BE2C (cell line): ENCODE results near the gene NXN.
"Not testable (repeated sequence)": the region's sequence is repeated elsewhere in the genome, so short reads cannot be mapped to it uniquely, and the experiment has no call there.

ENCODE experiments used
- DNase-seq: peaks from one replicate; pipeline ENCODE4 v3.0.0-alpha.2; 2020
- H3K27me3 ChIP-seq: fragments of 250-450 bp; sonication (Bioruptor Pico); 2 replicates; pipeline ENCODE4 v1.5.1; 2020; ENCODE audit warnings: mild to moderate bottlenecking
- H3K36me3 ChIP-seq: fragments of 250-450 bp; sonication (Bioruptor Pico); 2 replicates; pipeline ENCODE4 v1.5.1; 2020; ENCODE audit warnings: mild to moderate bottlenecking
- H3K4me1 ChIP-seq: fragments of 250-450 bp; sonication (Bioruptor Pico); 2 replicates; pipeline ENCODE4 v1.5.1; 2020
- H3K4me3 ChIP-seq: 2 replicates; pipeline ENCODE4 v1.5.1; 2011; ENCODE audit warnings: low read depth, low read length
- H3K9me3 ChIP-seq: fragments of 250-450 bp; sonication (Bioruptor Pico); 2 replicates; pipeline ENCODE4 v1.5.1; 2020
- TF ChIP-seq, protein P1 (sequence below): IDR thresholded peaks from 2 replicates; pipeline ENCODE4 v1.5.1; 2012; ENCODE audit warnings: mild to moderate bottlenecking, low read depth, low read length

Gene NXN

DNA sequence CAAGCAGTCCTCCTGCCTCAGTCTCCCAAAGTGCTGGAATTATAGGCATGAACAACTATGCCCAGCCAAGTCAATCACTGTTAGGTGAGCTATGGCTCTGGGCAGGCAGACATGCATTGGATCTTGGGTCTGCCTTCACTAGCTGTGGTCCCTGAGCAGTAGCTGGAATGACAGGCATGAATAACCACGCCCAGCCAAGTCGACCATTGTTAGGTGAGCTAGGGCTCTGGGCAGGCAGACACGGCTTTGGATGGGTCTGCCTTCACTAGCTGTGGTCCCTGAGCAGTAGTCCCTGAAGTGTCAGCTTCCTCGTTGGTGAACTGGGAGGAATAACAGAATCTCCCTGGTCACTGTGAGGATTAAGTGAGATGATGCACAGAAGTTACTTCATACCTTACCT lies 191.0 kb downstream of the NXN start:
- Histone ChIP-seq H3K27me3 (no peaks in the 10 kb centered on the region), H3K4me3 (no peak overlapping the region), H3K4me1 (no peaks in the 10 kb centered on the region), H3K36me3 (peaks cover 7% of the 10 kb centered on the region), H3K9me3 (no peaks in the 10 kb centered on the region)
- TF ChIP-seq, protein P1, sequence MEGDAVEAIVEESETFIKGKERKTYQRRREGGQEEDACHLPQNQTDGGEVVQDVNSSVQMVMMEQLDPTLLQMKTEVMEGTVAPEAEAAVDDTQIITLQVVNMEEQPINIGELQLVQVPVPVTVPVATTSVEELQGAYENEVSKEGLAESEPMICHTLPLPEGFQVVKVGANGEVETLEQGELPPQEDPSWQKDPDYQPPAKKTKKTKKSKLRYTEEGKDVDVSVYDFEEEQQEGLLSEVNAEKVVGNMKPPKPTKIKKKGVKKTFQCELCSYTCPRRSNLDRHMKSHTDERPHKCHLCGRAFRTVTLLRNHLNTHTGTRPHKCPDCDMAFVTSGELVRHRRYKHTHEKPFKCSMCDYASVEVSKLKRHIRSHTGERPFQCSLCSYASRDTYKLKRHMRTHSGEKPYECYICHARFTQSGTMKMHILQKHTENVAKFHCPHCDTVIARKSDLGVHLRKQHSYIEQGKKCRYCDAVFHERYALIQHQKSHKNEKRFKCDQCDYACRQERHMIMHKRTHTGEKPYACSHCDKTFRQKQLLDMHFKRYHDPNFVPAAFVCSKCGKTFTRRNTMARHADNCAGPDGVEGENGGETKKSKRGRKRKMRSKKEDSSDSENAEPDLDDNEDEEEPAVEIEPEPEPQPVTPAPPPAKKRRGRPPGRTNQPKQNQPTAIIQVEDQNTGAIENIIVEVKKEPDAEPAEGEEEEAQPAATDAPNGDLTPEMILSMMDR, result no peak
- DNase-seq, result no peak

DNA sequence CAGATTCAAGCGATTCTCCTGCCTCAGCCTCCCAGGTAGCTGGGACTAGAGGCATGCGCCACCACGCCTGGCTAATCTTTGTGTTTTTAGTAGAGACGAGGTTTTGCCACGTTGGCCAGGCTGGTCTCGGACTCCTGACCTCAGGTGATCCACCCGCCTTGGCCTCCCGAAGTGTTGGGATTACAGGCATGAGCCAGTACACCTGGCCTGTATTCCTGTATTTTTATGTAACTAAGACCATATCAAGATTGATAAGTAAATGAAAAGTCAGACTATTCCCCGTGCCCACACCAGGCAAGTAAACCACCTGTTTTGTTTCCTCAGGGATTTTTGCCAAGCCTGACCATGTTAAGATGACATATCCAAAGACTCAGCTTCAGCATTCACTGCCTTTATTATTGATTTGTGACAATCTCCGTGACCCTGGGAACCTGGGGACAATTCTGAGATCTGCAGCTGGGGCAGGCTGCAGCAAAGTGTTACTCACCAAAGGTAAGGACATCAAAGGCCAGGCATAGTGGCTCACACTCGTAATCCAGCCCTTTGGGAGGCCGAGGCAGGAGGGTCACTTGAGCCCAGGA lies 191.8 kb downstream of the NXN start:
- no peak for DNase-seq
- Histone ChIP-seq H3K36me3 (peaks cover 7% of the 10 kb centered on the region), H3K4me3 (no peak overlapping the region), H3K9me3 (no peaks in the 10 kb centered on the region), H3K4me1 (no peaks in the 10 kb centered on the region), H3K27me3 (no peaks in the 10 kb centered on the region)
- TF ChIP-seq, protein P1, result no peak

DNA sequence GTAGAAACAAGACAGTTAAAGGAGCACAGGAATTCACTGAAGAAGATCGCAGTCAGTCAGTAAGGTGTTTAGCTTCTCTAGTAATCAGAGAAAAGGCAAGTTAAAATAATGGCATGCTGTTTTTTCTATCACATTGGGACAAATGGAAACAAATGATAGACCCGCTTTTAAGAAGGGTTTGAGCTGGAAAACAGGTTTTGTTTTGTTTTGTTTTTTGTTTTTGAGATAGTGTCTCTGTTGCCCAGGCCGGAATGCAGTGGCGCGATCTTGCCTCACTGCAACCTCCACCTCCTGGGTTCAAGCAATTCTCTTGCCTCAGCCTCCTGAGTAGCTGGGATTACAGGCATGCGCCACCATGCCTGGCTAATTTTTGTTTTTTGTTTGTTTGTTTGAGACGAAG lies 193.7 kb downstream of the NXN start:
- DNase-seq, H3K36me3 ChIP-seq, H3K27me3 ChIP-seq, H3K4me1 ChIP-seq, H3K9me3 ChIP-seq, H3K4me3 ChIP-seq: not testable (repeated sequence)

DNA sequence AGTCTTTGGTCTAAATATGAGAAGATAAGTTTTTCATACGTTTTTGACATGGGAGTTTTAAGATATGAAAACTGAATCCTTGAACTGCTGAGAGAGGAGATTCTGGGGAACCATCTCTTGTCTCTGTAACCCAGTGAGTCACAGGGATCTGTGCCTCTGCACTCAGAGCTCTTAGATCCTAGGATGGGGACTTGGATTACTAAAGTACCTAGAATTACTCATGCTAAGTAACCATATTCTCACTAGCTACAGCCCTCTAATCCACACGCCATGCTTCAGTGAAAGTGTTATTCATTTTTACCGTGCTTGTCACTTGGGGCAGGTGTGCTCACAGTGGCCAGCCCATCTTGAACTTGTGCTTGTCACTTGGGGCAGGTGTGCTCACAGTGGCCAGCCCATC lies 195.4 kb downstream of the NXN start:
- no peaks in the 10 kb centered on the region for H3K27me3 ChIP-seq
- H3K36me3 ChIP-seq, result peaks cover 3% of the 10 kb centered on the region
- no peak overlapping the region for H3K4me3 ChIP-seq
- no peak for DNase-seq
- H3K4me1 ChIP-seq, result no peaks in the 10 kb centered on the region
- H3K9me3 ChIP-seq, result no peaks in the 10 kb centered on the region
- TF ChIP-seq, protein P1, result no peak

DNA sequence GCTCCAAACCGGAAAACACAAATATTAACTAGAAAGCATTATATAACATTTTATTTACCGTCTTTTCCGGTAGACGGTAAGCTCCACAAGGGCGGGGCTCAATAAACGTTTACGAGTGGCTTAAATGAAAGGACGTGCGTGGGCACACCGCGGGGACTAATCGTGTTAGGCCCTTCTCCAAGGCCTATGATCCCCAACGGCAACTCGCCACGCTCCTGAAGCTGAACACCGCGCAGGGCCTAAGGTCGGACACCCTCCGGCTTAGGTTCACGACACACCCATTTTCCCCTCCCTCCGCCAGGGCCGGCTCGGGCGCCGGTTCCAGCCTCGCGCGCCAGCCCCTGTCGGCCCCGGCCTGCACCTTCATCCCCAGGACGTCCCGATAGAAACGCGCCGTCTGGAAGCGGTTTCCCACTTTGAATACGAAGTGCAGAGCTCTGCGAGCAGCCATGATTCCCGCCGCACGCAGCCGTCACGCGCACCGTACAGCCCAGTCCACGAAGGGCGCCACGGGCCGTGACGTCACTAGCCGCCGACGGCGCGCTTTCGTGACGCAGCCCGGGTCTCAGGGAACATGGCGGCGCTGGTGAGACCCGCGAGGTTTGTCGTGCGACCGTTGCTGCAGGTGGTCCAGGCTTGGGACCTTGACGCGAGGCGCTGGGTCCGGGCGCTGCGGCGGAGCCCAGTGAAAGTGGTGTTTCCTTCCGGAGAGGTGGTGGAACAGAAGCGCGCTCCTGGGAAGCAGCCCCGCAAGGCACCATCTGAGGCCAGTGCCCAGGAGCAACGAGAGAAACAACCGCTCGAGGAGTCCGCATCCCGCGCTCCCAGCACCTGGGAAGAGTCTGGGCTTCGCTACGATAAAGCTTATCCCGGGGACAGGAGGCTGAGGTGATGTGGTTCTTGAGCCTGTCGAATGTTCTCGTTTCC lies 197.5 kb downstream of the NXN start, which contains the start of the genes GLOD4 and MRM3:
Gene GLOD4 (minus strand): TSS at position 476 of the 927 bp plus-strand sequence. CDS start 25 bp downstream, at position 451.
Gene MRM3 (plus strand): TSS at position 549 of the 927 bp plus-strand sequence. CDS start 26 bp downstream, at position 575.
- Histone ChIP-seq H3K27me3 (no peaks in the 10 kb centered on the region), H3K4me1 (no peaks in the 10 kb centered on the region), H3K9me3 (no peaks in the 10 kb centered on the region), H3K4me3 (peak within 1 kb of the TSS; percentile 97), H3K36me3 (peaks cover 3% of the 10 kb centered on the region)
- DNase-seq, result peak; percentile 81
- TF ChIP-seq, protein P1, result no peak

DNA sequence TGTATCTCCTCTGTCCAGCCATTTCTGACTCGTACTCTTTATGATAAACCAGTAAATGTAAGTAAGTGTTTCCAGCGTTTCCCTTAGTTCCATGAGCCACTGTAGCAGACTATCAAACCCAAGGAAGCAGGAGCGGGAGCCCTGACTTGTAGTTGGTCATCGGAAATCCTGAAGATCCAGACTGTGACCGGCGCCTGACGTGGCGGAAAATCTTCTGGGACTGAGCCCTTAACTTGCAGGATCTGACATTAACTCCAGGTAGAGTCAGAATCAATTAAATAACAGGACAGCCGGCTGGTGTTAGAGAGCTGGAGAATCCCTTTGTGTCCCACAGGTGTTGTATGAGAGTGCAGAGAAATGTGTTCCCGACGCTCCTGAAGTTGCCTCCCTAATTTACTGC lies 201.5 kb downstream of the NXN start:
- Histone ChIP-seq H3K9me3 (no peaks in the 10 kb centered on the region), H3K4me1 (no peaks in the 10 kb centered on the region), H3K4me3 (no peak overlapping the region), H3K36me3 (peaks cover 3% of the 10 kb centered on the region), H3K27me3 (no peaks in the 10 kb centered on the region)
- DNase-seq, result no peak
- TF ChIP-seq, protein P1, result no peak
